ENCODE results near the gene PLA2G12A.

The PLA2G12A gene

GRCh38 chr4:109675181-109675580 is 54.7 kb downstream of the PLA2G12A start:
- H3K9ac ChIP-seq (ENCODE audit: low read length), result no peak overlapping the region

DNA sequence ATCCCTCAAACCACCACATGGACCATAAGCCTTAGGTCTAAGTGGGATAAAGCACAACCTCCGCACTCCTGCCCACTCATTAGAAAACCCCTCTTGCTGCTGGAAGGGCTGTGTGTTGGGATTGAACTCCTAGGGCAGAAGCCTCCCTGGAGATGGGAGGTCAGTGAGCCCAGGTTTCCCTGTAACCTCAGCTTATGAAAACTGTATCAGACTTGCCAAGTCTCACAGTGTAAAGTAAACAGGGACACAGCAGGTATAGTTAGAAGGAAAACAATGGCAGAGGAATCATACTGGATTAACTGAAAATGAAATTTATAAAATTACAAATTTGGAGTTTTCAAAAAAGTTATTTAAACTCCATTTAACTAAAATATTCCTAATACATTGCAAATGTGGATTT is 56.6 kb downstream of the PLA2G12A start:
- Histone ChIP-seq H3K27me3 (replicated peaks; ENCODE audit: control insufficient read depth, insufficient read depth, low read length) (no peaks in the 10 kb centered on the region), H3K4me1 (ENCODE audit: control insufficient read depth, insufficient read depth, low read length) (no peaks in the 10 kb centered on the region), H3K9ac (ENCODE audit: low read length) (no peak overlapping the region), H3K36me3 (ENCODE audit: control insufficient read depth, insufficient read depth, low read length, severe bottlenecking) (no peaks in the 10 kb centered on the region), H3K4me3 (ENCODE audit: low read length) (no peak overlapping the region), H3K9me3 (ENCODE audit: control insufficient read depth, low read length) (peaks cover 7% of the 10 kb centered on the region)
- DNase-seq (ENCODE audit: low read depth), result no peak

More at GRCh38 chr4:109675181-109675580, 54.7 kb downstream of the PLA2G12A start:
- Histone ChIP-seq H3K9me3 (ENCODE audit: control insufficient read depth, low read length) (peaks cover 7% of the 10 kb centered on the region), H3K27me3 (replicated peaks; ENCODE audit: control insufficient read depth, insufficient read depth, low read length) (no peaks in the 10 kb centered on the region), H3K4me1 (ENCODE audit: control insufficient read depth, insufficient read depth, low read length) (no peaks in the 10 kb centered on the region), H3K4me3 (ENCODE audit: low read length) (no peak overlapping the region), H3K36me3 (ENCODE audit: control insufficient read depth, insufficient read depth, low read length, severe bottlenecking) (no peaks in the 10 kb centered on the region)
- DNase-seq (ENCODE audit: low read depth), result no peak

- H3K36me3 ChIP-seq (ENCODE audit: control insufficient read depth, insufficient read depth, low read length, severe bottlenecking), result no peaks in the 10 kb centered on the region
- DNase-seq (ENCODE audit: low read depth), result no peak
- H3K9ac ChIP-seq (ENCODE audit: low read length), result no peak overlapping the region
- H3K27me3 ChIP-seq (replicated peaks; ENCODE audit: control insufficient read depth, insufficient read depth, low read length), result no peaks in the 10 kb centered on the region
- no peak overlapping the region for H3K4me3 ChIP-seq (ENCODE audit: low read length)
- H3K9me3 ChIP-seq (ENCODE audit: control insufficient read depth, low read length), result peaks cover 7% of the 10 kb centered on the region
- H3K4me1 ChIP-seq (ENCODE audit: control insufficient read depth, insufficient read depth, low read length), result no peaks in the 10 kb centered on the region
Measured at GRCh38 chr4:109672169-109672930, 57.5 kb downstream of the PLA2G12A start.

- Histone ChIP-seq H3K27me3 (replicated peaks; ENCODE audit: control insufficient read depth, insufficient read depth, low read length) (no peaks in the 10 kb centered on the region), H3K36me3 (ENCODE audit: control insufficient read depth, insufficient read depth, low read length, severe bottlenecking) (no peaks in the 10 kb centered on the region), H3K4me1 (ENCODE audit: control insufficient read depth, insufficient read depth, low read length) (no peaks in the 10 kb centered on the region), H3K9me3 (ENCODE audit: control insufficient read depth, low read length) (peaks cover 7% of the 10 kb centered on the region), H3K9ac (ENCODE audit: low read length) (no peak overlapping the region), H3K4me3 (ENCODE audit: low read length) (no peak overlapping the region)
- DNase-seq (ENCODE audit: low read depth), result no peak
Measured at GRCh38 chr4:109671350-109671749, 58.5 kb downstream of the PLA2G12A start.

DNA sequence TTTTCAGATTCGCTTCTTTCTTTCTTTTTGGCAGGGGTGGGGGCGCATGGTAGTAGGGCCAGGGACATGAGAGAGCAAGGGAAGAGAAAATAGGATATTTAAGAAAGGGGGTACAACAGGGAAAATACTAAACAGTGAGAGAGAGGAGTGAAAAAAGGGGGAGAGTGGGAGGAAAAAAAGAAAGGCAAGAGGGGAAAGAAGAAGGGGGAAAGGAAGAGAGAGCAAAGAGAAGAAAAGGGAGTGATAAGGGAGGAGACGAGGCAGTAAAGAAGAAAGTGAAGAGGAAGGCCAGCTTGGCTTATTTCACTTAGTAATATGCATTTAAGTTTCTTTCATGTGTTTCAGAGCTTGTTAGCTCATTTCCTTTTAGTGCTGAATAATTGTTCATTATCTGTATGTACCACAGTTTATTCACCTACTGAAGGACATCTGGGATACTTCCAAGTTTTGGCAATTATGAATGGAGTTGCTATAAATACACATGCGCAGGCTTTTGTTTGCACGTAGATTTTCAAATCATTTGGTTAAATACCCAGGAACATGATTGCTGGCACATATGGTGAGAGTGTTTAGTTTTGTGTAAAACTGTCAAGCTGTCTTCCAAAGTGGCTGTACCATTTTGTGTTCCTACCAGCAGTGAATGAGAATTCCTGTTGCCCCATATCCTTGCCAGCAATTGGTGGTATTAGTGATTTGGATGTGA is 63.9 kb downstream of the PLA2G12A start:
- no peaks in the 10 kb centered on the region for H3K27me3 ChIP-seq (replicated peaks; ENCODE audit: control insufficient read depth, insufficient read depth, low read length)
- no peak overlapping the region for H3K9ac ChIP-seq (ENCODE audit: low read length)
- no peak for DNase-seq (ENCODE audit: low read depth)
- no peak overlapping the region for H3K4me3 ChIP-seq (ENCODE audit: low read length)
- no peaks in the 10 kb centered on the region for H3K4me1 ChIP-seq (ENCODE audit: control insufficient read depth, insufficient read depth, low read length)
- peaks cover under 1% of the 10 kb centered on the region for H3K9me3 ChIP-seq (ENCODE audit: control insufficient read depth, low read length)
- H3K36me3 ChIP-seq (ENCODE audit: control insufficient read depth, insufficient read depth, low read length, severe bottlenecking), result peaks cover 6% of the 10 kb centered on the region

GRCh38 chr4:109662771-109663170 is 67.1 kb downstream of the PLA2G12A start:
- H3K27me3 ChIP-seq (replicated peaks; ENCODE audit: control insufficient read depth, insufficient read depth, low read length), result no peaks in the 10 kb centered on the region
- no peak overlapping the region for H3K4me3 ChIP-seq (ENCODE audit: low read length)
- no peaks in the 10 kb centered on the region for H3K4me1 ChIP-seq (ENCODE audit: control insufficient read depth, insufficient read depth, low read length)
- H3K9me3 ChIP-seq (ENCODE audit: control insufficient read depth, low read length), result no peaks in the 10 kb centered on the region
- DNase-seq (ENCODE audit: low read depth), result no peak
- H3K9ac ChIP-seq (ENCODE audit: low read length), result no peak overlapping the region
- H3K36me3 ChIP-seq (ENCODE audit: control insufficient read depth, insufficient read depth, low read length, severe bottlenecking), result peaks cover 6% of the 10 kb centered on the region

- H3K9me3 ChIP-seq (ENCODE audit: control insufficient read depth, low read length), result no peaks in the 10 kb centered on the region
- no peak overlapping the region for H3K9ac ChIP-seq (ENCODE audit: low read length)
- no peak overlapping the region for H3K4me3 ChIP-seq (ENCODE audit: low read length)
- no peaks in the 10 kb centered on the region for H3K27me3 ChIP-seq (replicated peaks; ENCODE audit: control insufficient read depth, insufficient read depth, low read length)
- no peaks in the 10 kb centered on the region for H3K4me1 ChIP-seq (ENCODE audit: control insufficient read depth, insufficient read depth, low read length)
- no peak for DNase-seq (ENCODE audit: low read depth)
- peaks cover 6% of the 10 kb centered on the region for H3K36me3 ChIP-seq (ENCODE audit: control insufficient read depth, insufficient read depth, low read length, severe bottlenecking)
Measured at GRCh38 chr4:109662116-109662515, 67.8 kb downstream of the PLA2G12A start.
